Spleen (tissue), 7 donors: ENCODE measurements around the gene PLCH2.

ENCODE experiments used
- CTCF ChIP-seq, 11 experiments: fragments of 200-600 bp in 7 of 11; fragments of 450-650 bp in 4 of 11; sonication (generic) in 4 of 11; IDR thresholded peaks in 8 of 11; conservative IDR thresholded peaks in 3 of 11; 1 replicate in 7 of 11; 2 replicates in 4 of 11; pipeline versions ENCODE4 v1.4.0 to v1.8.0; 2016 to 2021; ENCODE audit warnings: antibody characterized with exemption in 11 of 11, inconsistent platforms in 4 of 11, mild to moderate bottlenecking in 1 of 11
- POLR2A ChIP-seq, 3 donors: fragments of 450-650 bp; IDR thresholded peaks; one replicate each; pipeline ENCODE4 v1.5.1; 2017; ENCODE audit warnings: antibody characterized with exemption in 3 of 3, mild to moderate bottlenecking in 1 of 3
- POLR2AphosphoS5 ChIP-seq, 3 donors: sonication (generic); formaldehyde crosslinking; IDR thresholded peaks; one replicate each; pipeline ENCODE4 v1.5.1; 2017; ENCODE audit warnings: antibody characterized with exemption in 3 of 3
- donor health status: DM: no; HTN: no; CAD: no; lungs with moderate emphysema.
- donor health status: DM: no; HTN: no; CAD: no.
- donor health status: DM: no; HTN: no; CAD: no.

- no peak for TF ChIP-seq CTCF (IDR thresholded peaks at IDR 0.05 in 8 of 11, conservative IDR thresholded peaks at IDR 0.05 in 3 of 11)
- TF ChIP-seq POLR2A (IDR thresholded peaks at IDR 0.05): no peak
- no peak for TF ChIP-seq POLR2AphosphoS5 (IDR thresholded peaks at IDR 0.05)
Measured at GRCh38 chr1:2431518-2431917, 44.6 kb upstream of the PLCH2 start.
